H9 (cell line): ENCODE data around the gene ACTN1. TPM values are rescaled to one million over a fixed set of nuclear protein-coding genes. Genes with fewer than 3 reads are reported as not detected.

Source experiments
- DNase-seq: peaks from one replicate; pipeline ENCODE4 v3.0.0-alpha.2; 2017
- H2AFZ ChIP-seq: one replicate; pipeline ENCODE4 v1.6.1; 2013; ENCODE audit warnings: mild to moderate bottlenecking, low read length, control low read depth, moderate library complexity
- H2AK5ac ChIP-seq: 2 replicates; pipeline ENCODE4 v1.6.1; 2013; ENCODE audit warnings: low read length, control low read depth, mixed read lengths; ENCODE audit not compliant: insufficient read length
- H2BK120ac ChIP-seq: one replicate; pipeline ENCODE4 v1.6.1; 2013; ENCODE audit warnings: low read depth, mild to moderate bottlenecking, low read length, control low read depth, inconsistent platforms; ENCODE audit not compliant: poor library complexity, severe bottlenecking
- H2BK12ac ChIP-seq: 2 replicates; pipeline ENCODE4 v1.6.1; 2013; ENCODE audit warnings: low read length, control low read depth, mixed read lengths, low read depth; ENCODE audit not compliant: insufficient read length
- H2BK15ac ChIP-seq: 2 replicates; pipeline ENCODE4 v1.6.1; 2013; ENCODE audit warnings: low read depth, low read length, control low read depth
- H2BK20ac ChIP-seq: one replicate; pipeline ENCODE4 v1.6.1; 2013; ENCODE audit warnings: low read depth, mild to moderate bottlenecking, low read length, control low read depth, inconsistent platforms; ENCODE audit not compliant: poor library complexity, severe bottlenecking
- H2BK5ac ChIP-seq: 2 replicates; pipeline ENCODE4 v1.6.1; 2013; ENCODE audit warnings: low read length, control low read depth, mixed read lengths; ENCODE audit not compliant: insufficient read length
- H3K14ac ChIP-seq: 2 replicates; pipeline ENCODE4 v1.6.1; 2013; ENCODE audit warnings: low read length, control low read depth; ENCODE audit not compliant: insufficient read depth
- H3K18ac ChIP-seq: 2 replicates; pipeline ENCODE4 v1.6.1; 2013; ENCODE audit warnings: low read depth, mild to moderate bottlenecking, mixed read lengths, low read length, control low read depth; ENCODE audit not compliant: insufficient read length
- H3K23ac ChIP-seq: 2 replicates; pipeline ENCODE4 v1.6.1; 2013; ENCODE audit warnings: low read length, control low read depth, mixed read lengths, low read depth; ENCODE audit not compliant: insufficient read length
- H3K23me2 ChIP-seq: 2 replicates; pipeline ENCODE4 v1.6.1; 2013; ENCODE audit warnings: low read depth, mild to moderate bottlenecking, mixed read lengths, low read length, control low read depth; ENCODE audit not compliant: insufficient read length, poor library complexity, severe bottlenecking
- H3K27ac ChIP-seq: 2 replicates; pipeline ENCODE4 v1.5.1; 2013; ENCODE audit warnings: low read length, control low read depth, mixed read lengths, low read depth; ENCODE audit not compliant: insufficient read length
- H3K27me3 ChIP-seq: 2 replicates; pipeline ENCODE4 v1.6.1; 2013; ENCODE audit warnings: low read length, control low read depth, inconsistent platforms; ENCODE audit not compliant: insufficient read depth
- H3K4ac ChIP-seq: 2 replicates; pipeline ENCODE4 v1.6.1; 2013; ENCODE audit warnings: low read depth, mild to moderate bottlenecking, control low read depth, inconsistent platforms, low read length, moderate library complexity
- H3K4me1 ChIP-seq: 2 replicates; pipeline ENCODE4 v1.6.1; 2013; ENCODE audit warnings: low read length, control low read depth, inconsistent platforms; ENCODE audit not compliant: insufficient read depth
- H3K4me2 ChIP-seq: 2 replicates; pipeline ENCODE4 v1.6.1; 2013; ENCODE audit warnings: low read length, control low read depth, mixed read lengths; ENCODE audit not compliant: insufficient read length, insufficient read depth
- H3K56ac ChIP-seq: 2 replicates; pipeline ENCODE4 v1.6.1; 2013; ENCODE audit warnings: low read depth, mild to moderate bottlenecking, mixed read lengths, low read length, control low read depth; ENCODE audit not compliant: insufficient read length
- H3K79me1 ChIP-seq: 2 replicates; pipeline ENCODE4 v1.6.1; 2013; ENCODE audit warnings: low read depth, mild to moderate bottlenecking, moderate library complexity, low read length, control low read depth, inconsistent platforms; ENCODE audit not compliant: insufficient read depth, poor library complexity, severe bottlenecking
- H3K79me2 ChIP-seq: 2 replicates; pipeline ENCODE4 v1.6.1; 2013; ENCODE audit warnings: low read length, control low read depth, inconsistent platforms; ENCODE audit not compliant: insufficient read depth
- H3K9ac ChIP-seq: 2 replicates; pipeline ENCODE4 v1.6.1; 2013; ENCODE audit warnings: low read length, control low read depth, mixed read lengths; ENCODE audit not compliant: insufficient read length; ENCODE audit errors: extremely low read depth
- H3K9me3 ChIP-seq: one replicate; pipeline ENCODE4 v1.6.1; 2013; ENCODE audit warnings: low read depth, low read length, inconsistent platforms; ENCODE audit not compliant: control insufficient read depth
- H3T11ph ChIP-seq: one replicate; pipeline ENCODE4 v1.6.1; 2013; ENCODE audit warnings: mild to moderate bottlenecking, low read length, control low read depth, inconsistent platforms
- H4K20me1 ChIP-seq: one replicate; pipeline ENCODE4 v1.6.1; 2013; ENCODE audit not compliant: control insufficient read depth, insufficient read length, insufficient read depth
- H4K5ac ChIP-seq: 2 replicates; pipeline ENCODE4 v1.6.1; 2013; ENCODE audit warnings: low read depth, mild to moderate bottlenecking, mixed read lengths, low read length, control low read depth; ENCODE audit not compliant: insufficient read length
- H4K8ac ChIP-seq: replicated peaks from 2 replicates; pipeline ENCODE4 v1.6.1; 2013; ENCODE audit warnings: low read length, control low read depth, mixed read lengths, low read depth; ENCODE audit not compliant: insufficient read length
- H4K91ac ChIP-seq: 2 replicates; pipeline ENCODE4 v1.6.1; 2013; ENCODE audit warnings: low read depth, mild to moderate bottlenecking, moderate library complexity, mixed read lengths, low read length, control low read depth; ENCODE audit not compliant: insufficient read length
- H3K27ac Mint-ChIP-seq, 3 experiments: 2 replicates in 2 of 3; 3 replicates in 1 of 3; pipeline ENCODE4 v1.8.0; 2020 to 2021; ENCODE audit warnings: mixed read lengths in 3 of 3, mild to moderate bottlenecking in 1 of 3, moderate library complexity in 1 of 3
- H3K27me3 Mint-ChIP-seq: 2 replicates; pipeline ENCODE4 v1.8.0; 2021; ENCODE audit warnings: low read depth, mild to moderate bottlenecking, moderate library complexity, mixed read lengths
- H3K36me3 Mint-ChIP-seq, 3 experiments: 2 replicates in 2 of 3; 3 replicates in 1 of 3; pipeline ENCODE4 v1.8.0; 2020 to 2021; ENCODE audit warnings: low read depth in 3 of 3, mixed read lengths in 3 of 3; ENCODE audit not compliant: insufficient read depth in 1 of 3
- H3K4me1 Mint-ChIP-seq, 2 experiments: 2 replicates each; pipeline ENCODE4 v1.8.0; 2020; ENCODE audit warnings: mixed read lengths in 2 of 2
- H3K4me3 Mint-ChIP-seq, 2 experiments: 2 replicates in 1 of 2; 3 replicates in 1 of 2; pipeline ENCODE4 v1.8.0; 2020 to 2021; ENCODE audit warnings: mild to moderate bottlenecking in 2 of 2, mixed read lengths in 2 of 2, moderate library complexity in 1 of 2
- H3K9me3 Mint-ChIP-seq, 2 experiments: 2 replicates in 1 of 2; 3 replicates in 1 of 2; pipeline ENCODE4 v1.8.0; 2020; ENCODE audit warnings: mild to moderate bottlenecking in 2 of 2, mixed read lengths in 2 of 2, moderate library complexity in 1 of 2
- WGBS: extraction: QIAGEN DNeasy Blood & Tissue Kit; methylation state at CpG from one replicate; pipeline ENCODE4 v1.1.7; 2013; ENCODE audit warnings: missing lambda C conversion rate, low lambda C conversion rate, mixed read lengths; ENCODE audit not compliant: insufficient read length; ENCODE audit errors: extremely low coverage; 5-methylcytosine and 5-hydroxymethylcytosine counted together
- total RNA-seq: library from RNA; stranded (reverse); gene quantifications from 2 replicates; pipeline ENCODE4 v1.2.1, GENCODE V29; 2021
- TF ChIP-seq, protein P1 (sequence below): fragments of 200-600 bp; sonication (generic); conservative IDR thresholded peaks from 3 replicates; pipeline ENCODE4 v1.8.0; 2021; ENCODE audit warnings: antibody characterized with exemption, mild to moderate bottlenecking

The ACTN1 gene
- total RNA-seq, 1 experiment from 2014 or later: 219 TPM

DNA sequence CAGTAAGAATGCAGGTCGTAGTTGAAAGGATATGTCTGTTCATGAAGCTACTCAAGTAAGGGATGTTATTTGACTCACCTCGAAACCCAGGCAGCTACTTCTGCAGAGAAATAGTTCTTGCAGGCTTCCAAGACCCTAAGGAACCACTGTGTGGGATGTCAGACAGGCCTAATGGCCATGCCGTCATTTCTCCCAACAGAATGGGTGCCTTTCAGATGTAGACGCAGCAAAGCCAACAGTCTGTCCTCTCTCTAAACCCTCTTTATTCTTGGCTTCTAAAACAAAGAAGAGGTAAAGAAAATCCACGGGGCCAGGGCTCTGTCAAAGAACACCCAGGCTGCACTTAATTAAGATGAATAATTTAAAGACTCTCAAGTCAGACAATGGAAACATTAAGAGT is 19.0 kb upstream of the ACTN1 start:
- H3K4me3 Mint-ChIP-seq: no peak overlapping the region
- H4K5ac ChIP-seq: no peak overlapping the region
- no peak overlapping the region for H2BK120ac ChIP-seq
- H4K8ac ChIP-seq: no peak overlapping the region
- no peak overlapping the region for H3K56ac ChIP-seq
- H3K4me2 ChIP-seq: no peak overlapping the region
- H2AK5ac ChIP-seq: no peak overlapping the region
- H3K23ac ChIP-seq: no peak overlapping the region
- no peaks in the 10 kb centered on the region for H3K79me1 ChIP-seq
- H3T11ph ChIP-seq: no peak overlapping the region
- H3K4me1 ChIP-seq: no peaks in the 10 kb centered on the region
- H2BK20ac ChIP-seq: no peak overlapping the region
- no peak overlapping the region for H2BK5ac ChIP-seq
- H3K23me2 ChIP-seq: no peaks in the 10 kb centered on the region
- no peak for DNase-seq
- H3K36me3 Mint-ChIP-seq: no peaks in the 10 kb centered on the region
- peaks cover 5% of the 10 kb centered on the region for H3K27me3 Mint-ChIP-seq
- H3K27ac Mint-ChIP-seq: peak overlapping the region; percentile 2 to 78 (median 5); a peak in 3 of 7 replicates
- H3K4ac ChIP-seq: no peak overlapping the region
- no peak overlapping the region for H3K27ac ChIP-seq
- no peak overlapping the region for H2BK15ac ChIP-seq
- H2AFZ ChIP-seq: no peak overlapping the region
- H3K4me1 Mint-ChIP-seq: peaks cover 12 to 13% of the 10 kb centered on the region in 2 experiments
- H3K9me3 Mint-ChIP-seq: peaks cover 0 to 8% of the 10 kb centered on the region in 2 experiments; a peak in 2 of 5 replicates
- H2BK12ac ChIP-seq: no peak overlapping the region
- H3K14ac ChIP-seq: no peak overlapping the region
- no peak overlapping the region for H4K91ac ChIP-seq
- no peaks in the 10 kb centered on the region for H3K27me3 ChIP-seq
- no peaks in the 10 kb centered on the region for H3K79me2 ChIP-seq
- no peak overlapping the region for H3K9ac ChIP-seq
- H3K9me3 ChIP-seq: no peaks in the 10 kb centered on the region
- H4K20me1 ChIP-seq: no peaks in the 10 kb centered on the region
- TF ChIP-seq, protein P1, sequence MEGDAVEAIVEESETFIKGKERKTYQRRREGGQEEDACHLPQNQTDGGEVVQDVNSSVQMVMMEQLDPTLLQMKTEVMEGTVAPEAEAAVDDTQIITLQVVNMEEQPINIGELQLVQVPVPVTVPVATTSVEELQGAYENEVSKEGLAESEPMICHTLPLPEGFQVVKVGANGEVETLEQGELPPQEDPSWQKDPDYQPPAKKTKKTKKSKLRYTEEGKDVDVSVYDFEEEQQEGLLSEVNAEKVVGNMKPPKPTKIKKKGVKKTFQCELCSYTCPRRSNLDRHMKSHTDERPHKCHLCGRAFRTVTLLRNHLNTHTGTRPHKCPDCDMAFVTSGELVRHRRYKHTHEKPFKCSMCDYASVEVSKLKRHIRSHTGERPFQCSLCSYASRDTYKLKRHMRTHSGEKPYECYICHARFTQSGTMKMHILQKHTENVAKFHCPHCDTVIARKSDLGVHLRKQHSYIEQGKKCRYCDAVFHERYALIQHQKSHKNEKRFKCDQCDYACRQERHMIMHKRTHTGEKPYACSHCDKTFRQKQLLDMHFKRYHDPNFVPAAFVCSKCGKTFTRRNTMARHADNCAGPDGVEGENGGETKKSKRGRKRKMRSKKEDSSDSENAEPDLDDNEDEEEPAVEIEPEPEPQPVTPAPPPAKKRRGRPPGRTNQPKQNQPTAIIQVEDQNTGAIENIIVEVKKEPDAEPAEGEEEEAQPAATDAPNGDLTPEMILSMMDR: no peak
- no peak overlapping the region for H3K18ac ChIP-seq
- WGBS: no CpG with 5 or more reads among the region's 5 CpGs
